HG03571 (cell line): ENCODE data around the gene CD300LF.
A peak's percentile ranks its signal among the peaks of the same experiment; 100 is the strongest.

ENCODE experiments used
- ATAC-seq: cut with Tn5 transposase; IDR thresholded peaks from one replicate; pipeline ENCODE4 v1.9.1; 2021; ENCODE audit not compliant: unreplicated experiment

Gene CD300LF

DNA sequence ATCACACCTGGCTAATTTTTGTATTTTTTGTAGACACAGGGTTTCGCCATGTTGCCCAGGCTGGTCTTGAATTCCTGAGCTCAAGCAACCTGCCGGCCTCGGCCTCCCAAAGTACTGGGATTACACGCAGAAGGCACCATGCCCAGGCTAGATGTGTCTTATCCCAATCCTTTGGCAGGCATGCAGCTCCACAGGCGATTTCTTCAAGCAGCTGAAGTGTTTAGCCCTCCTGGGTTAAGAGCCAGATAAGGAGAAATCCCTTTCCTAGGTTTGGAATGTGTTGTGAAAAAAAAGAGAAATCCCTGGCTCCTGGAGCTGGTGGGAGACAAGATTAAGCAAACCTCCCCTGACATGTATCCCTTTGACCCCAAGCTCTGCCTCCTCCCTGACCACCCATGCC, 33.7 kb upstream of the CD300LF start:
- no peak for ATAC-seq

DNA sequence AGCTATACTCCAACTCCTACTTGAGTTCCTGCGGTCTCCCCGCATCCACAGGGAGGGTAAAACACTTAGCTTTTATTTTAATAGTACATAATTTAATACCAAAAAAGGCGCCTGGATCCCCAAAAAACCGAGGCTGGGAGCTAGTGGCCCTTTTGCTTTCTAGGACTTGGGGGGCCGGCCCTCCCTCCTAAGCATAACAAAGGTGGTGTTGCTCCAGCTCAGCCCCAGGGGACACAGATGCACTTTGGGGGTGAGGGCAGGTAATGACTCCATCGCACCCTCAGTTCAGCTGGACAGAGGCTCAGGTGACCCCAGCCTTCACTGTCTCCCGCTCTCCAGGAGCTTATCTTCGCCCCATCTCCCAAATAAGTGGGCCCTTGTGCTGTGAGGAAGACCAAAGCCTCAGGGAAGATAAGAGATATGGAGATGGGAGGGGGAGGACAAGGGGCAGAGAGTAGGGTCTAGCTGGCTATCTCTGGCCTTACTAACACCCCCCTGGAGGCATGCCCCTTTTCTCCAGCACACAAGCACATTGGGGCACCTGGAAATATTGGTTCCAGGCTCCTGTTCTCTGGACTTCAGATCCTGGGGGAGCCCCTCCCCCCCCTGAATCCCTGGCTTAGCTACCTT, 32.9 kb upstream of the CD300LF start:
- ATAC-seq = no peak

- no peak for ATAC-seq
Observed at GRCh38 chr17:74744714-74745547, 32.2 kb upstream of the CD300LF start.

- ATAC-seq = no peak
Observed at GRCh38 chr17:74744349-74744713, 31.6 kb upstream of the CD300LF start.

GRCh38 chr17:74743755-74744154, 31.0 kb upstream of the CD300LF start:
- no peak for ATAC-seq

DNA sequence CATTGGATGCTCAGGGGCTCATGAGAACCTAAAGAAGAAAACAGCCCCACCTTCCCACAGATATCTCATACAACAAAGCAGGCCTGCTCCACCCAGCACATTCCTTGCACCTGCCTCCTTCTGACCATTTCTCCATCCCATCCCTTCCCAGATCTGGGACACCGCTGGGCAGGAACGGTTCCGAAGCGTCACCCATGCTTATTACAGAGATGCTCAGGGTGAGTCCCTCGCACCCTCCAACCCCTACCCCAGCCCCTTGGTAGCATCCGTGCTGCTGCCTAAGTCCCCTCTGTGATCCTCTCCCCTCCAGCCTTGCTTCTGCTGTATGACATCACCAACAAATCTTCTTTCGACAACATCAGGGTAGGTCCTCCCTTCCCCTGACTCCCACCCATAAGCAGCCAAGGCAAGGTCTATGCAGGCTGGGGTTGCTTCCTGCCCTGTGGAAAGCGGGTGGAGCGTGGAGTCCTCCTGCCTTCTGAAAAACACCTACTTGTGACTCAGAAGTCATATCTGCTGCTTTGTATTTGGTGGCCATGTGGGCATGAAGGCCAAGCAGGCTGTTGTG, 30.3 kb upstream of the CD300LF start:
- ATAC-seq = no peak

GRCh38 chr17:74742153-74742515, 29.4 kb upstream of the CD300LF start:
- peak; percentile 34 for ATAC-seq

DNA sequence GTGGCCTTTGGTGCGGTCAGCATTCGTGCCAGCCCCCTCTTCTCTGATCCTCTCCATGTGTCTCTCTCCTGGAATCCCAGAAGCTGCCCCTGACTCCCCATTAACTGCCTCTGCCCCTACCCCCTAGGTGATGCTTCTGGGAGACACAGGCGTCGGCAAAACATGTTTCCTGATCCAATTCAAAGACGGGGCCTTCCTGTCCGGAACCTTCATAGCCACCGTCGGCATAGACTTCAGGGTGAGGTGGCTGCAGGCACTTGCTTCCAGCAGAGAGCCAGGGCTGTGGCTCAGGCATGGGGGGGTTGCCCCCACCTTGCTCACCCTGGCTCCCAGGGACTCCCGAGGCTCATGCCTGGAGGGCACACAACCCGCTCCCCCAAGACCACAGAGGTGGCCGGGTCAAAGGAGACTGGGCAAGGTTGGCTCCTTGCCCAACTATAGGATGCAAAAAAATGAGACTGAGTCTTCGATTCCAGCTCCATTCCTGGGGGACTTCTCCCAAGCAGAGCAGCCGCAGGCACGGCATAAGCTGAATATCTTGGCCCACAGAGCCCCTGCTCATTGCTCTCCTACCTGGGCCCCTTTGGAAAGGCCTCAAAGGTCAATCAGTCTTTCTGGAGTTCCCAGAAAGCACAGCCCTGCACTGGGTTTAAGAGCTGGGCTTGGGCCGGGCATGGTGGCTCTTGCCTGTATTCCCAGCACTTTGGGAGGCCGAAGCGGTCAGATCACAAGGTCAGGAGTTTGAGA, 28.1 kb upstream of the CD300LF start:
- ATAC-seq = no peak

DNA sequence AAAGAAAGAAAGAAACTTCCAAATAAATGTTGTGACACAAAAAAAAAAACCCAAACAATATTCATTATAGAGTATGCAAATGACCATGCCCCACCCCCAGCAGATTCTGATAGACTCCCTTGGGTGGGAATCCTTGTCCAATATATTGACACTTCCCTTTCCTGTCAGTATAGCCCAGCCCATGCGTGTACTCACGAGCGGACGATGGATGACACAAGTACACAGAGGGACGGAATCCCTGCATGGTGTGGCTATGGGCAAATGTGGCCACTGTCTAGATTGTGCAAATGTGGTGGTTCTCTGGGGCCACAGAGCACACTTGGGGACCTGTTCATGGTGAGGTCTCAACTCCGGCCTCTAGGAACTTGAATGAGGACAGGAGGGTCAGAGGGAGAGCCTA, 27.4 kb upstream of the CD300LF start:
- no peak for ATAC-seq

- ATAC-seq = no peak
Observed at GRCh38 chr17:74739227-74739831, 26.6 kb upstream of the CD300LF start.

DNA sequence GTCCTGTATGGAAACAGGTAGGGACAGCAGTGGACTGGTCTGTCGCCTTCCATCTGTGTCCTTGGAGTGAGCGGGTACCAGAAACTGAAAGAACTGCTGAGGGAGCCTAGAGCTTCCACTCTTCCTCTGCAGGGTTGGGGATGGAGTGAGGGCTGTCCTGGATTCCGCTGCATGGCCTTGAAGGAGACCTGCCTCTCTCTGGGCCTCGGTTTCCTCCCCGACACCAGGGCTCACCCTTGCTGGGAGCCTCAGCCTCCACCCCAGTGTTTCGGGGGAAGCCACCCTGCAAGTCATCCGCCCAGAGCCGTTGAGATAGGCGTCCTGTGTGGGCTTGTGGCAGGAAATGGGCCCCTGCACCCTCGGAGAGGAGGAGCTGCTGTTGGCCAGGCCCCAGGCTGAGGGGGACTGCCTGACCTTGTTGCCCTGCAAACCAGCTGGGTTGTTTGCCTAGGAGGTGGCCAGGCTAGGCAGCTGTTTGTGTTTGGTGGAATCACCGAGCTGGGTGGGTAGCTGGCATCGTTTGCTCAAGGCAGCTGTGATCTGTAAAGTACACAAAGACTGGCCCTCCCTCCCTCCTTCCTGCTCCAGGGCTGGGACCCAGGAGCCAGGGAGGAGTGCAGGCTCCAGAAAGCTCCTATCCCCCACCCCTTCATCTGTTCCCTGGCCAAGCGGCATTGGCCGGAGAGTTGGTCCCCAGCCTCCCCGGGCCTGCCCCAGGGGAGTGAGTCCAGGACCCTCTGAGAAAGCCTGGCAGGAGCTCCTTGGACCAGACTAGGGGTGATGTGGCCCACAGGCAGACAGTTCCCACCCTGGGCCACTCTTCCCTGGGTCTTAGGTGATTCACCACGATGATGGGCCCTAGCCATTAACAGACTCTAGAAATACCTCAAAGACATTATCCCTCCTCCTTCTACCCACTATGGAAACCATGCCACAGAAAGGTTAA, 25.6 kb upstream of the CD300LF start:
- peak; percentile 50 for ATAC-seq

- no peak for ATAC-seq
Observed at GRCh38 chr17:74737299-74738050, 24.8 kb upstream of the CD300LF start.

- ATAC-seq = no peak
Observed at GRCh38 chr17:74736513-74737298, 24.0 kb upstream of the CD300LF start, which contains the start of gene RAB37. Gene RAB37 (plus strand): TSS chr17:74737256. CDS start chr17:74737273, 17 bp downstream.

DNA sequence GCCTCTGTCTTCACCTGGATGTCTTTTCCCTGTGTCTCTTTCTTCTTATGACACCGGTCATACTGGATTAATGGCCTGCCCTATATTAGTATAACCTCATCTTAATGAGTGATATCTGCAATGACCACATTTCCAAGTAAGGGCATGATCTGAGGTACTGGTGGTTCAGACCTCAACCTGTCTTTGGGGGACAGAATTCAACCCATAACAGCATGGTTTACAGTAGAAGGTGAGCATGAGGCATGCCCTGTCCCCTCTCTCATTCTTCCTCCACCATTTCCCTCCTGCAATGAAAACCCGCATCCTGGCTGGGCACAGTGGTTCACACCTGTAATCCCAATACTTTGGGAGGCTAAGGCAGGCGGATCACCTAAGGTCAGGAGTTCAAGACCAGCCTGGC, 21.5 kb upstream of the CD300LF start:
- no peak for ATAC-seq

DNA sequence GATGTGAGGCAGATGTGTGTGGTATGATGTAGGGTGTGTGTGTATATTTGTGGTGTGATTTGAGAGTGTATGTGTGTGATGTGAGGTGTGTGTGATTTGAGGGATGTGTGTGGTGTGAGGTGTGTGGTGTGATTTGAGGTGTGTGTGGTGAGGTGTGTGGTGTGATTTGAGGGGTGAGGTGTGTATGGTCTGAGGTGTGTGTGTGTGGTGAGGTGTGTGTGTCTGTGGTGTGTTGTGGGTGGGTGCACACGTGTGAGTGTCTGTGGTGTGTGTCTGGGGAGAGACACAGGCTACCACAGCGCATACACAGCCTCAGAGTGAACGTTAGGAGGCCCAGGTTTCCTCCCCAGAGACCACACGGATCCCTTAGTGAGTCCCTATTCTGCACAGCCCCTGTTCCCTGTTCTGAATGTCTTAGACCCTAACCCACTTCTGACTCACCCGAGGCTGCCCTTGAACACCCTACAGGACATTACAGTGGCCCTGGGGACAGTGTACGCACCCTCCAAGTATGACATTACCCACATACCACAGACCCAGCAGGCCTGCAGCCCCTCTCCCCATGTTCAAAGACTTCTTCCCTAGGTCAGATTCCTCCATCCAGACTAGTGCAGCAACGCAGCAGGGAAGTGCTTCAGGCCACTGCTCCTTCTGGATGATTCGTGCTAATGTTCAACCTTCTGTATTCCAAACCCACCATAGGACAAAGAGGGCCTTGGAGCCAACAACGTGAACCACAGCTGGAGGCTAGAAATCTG, 20.8 kb upstream of the CD300LF start:
- ATAC-seq = no peak

DNA sequence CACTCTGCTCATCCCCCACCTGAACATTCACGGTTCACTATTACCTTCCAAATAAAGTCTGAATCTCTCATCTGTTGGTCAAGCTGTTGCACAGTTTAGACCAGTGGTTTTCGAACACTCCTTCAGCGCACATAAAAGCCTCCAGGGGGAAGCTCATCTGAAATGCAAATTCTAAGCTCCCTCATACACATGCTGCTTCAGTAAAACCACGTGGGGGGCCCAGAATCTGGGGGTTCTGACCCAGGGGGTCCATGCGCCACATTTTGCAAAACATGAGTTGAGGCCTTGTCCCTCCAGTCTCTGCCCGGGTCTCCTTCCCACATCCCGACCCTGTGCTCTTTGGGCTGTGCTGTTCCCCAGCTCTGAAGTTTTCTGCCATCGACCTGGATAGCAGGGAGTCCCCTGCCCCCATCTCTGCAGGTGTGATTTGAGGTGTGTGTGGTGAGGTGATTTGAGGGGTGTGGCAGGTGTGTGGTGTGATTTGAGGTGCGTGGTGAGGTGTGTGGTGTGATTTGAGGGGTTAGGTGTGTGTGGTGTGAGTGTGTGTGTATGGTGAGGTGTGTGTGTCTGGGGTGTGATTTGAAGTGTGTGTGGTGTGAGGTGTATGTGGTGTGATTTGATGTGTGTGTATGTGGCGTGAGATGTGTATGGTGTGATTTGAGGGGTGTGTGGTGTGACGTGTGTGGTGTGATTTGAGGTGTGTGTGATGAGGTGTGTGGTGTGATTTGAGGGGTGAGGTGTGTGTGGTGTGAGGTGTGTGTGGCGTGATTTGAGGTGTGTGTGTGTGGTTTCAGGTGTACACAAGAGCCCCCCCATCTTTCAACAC, 19.5 kb upstream of the CD300LF start:
- ATAC-seq = no peak

- no peak for ATAC-seq
Observed at GRCh38 chr17:74731347-74731605, 18.6 kb upstream of the CD300LF start.
